NT2/D1 (cell line): ENCODE measurements around the gene PDZRN3.

Experiments
- DNase-seq: peaks from one replicate; pipeline ENCODE4 v3.0.0-alpha.2; 2011; ENCODE audit warnings: low read depth, low spot score
- H3K27me3 ChIP-seq: 2 replicates; pipeline ENCODE4 v1.6.0; 2011; ENCODE audit warnings: mild to moderate bottlenecking; ENCODE audit not compliant: insufficient read length, insufficient read depth
- H3K36me3 ChIP-seq: 2 replicates; pipeline ENCODE4 v1.6.1; 2011; ENCODE audit warnings: mild to moderate bottlenecking, low read length, mixed read lengths; ENCODE audit not compliant: insufficient read depth, insufficient read length
- H3K4me1 ChIP-seq: 2 replicates; pipeline ENCODE4 v1.5.1; 2011; ENCODE audit not compliant: insufficient read depth, insufficient read length
- H3K4me3 ChIP-seq: 2 replicates; pipeline ENCODE4 v1.5.1; 2011; ENCODE audit warnings: low read depth; ENCODE audit not compliant: insufficient read length
- H3K9ac ChIP-seq: 2 replicates; pipeline ENCODE4 v1.6.0; 2011; ENCODE audit warnings: low read depth; ENCODE audit not compliant: insufficient read length
- H3K9me3 ChIP-seq: 2 replicates; pipeline ENCODE4 v1.5.1; 2011; ENCODE audit warnings: mild to moderate bottlenecking, low read length; ENCODE audit not compliant: insufficient read depth
- SUZ12 ChIP-seq: IDR thresholded peaks from 2 replicates; pipeline ENCODE4 v1.6.1; 2011; ENCODE audit not compliant: insufficient read length, insufficient read depth; ENCODE audit errors: extremely low read depth
- YY1 ChIP-seq: IDR thresholded peaks from 2 replicates; pipeline ENCODE4 v1.6.1; 2011; ENCODE audit not compliant: insufficient read length, insufficient read depth
- ZNF274 ChIP-seq: IDR thresholded peaks from 2 replicates; pipeline ENCODE4 v1.6.1; 2011; ENCODE audit warnings: mild to moderate bottlenecking, low read depth, low read length

The PDZRN3 gene

GRCh38 chr3:73491287-73491662, 133.5 kb downstream of the PDZRN3 start:
- Histone ChIP-seq H3K9ac (no peak overlapping the region), H3K36me3 (no peaks in the 10 kb centered on the region), H3K4me3 (no peak overlapping the region), H3K9me3 (no peaks in the 10 kb centered on the region), H3K27me3 (no peaks in the 10 kb centered on the region), H3K4me1 (no peaks in the 10 kb centered on the region)
- TF ChIP-seq SUZ12: no peak
- TF ChIP-seq YY1: no peak
- no peak for TF ChIP-seq ZNF274
- no peak for DNase-seq

GRCh38 chr3:73490453-73491286, 134.1 kb downstream of the PDZRN3 start:
- TF ChIP-seq SUZ12 (no peak), ZNF274 (no peak), YY1 (no peak)
- H3K36me3 ChIP-seq: no peaks in the 10 kb centered on the region
- H3K4me1 ChIP-seq: peaks cover 3% of the 10 kb centered on the region
- H3K4me3 ChIP-seq: no peak overlapping the region
- no peak overlapping the region for H3K9ac ChIP-seq
- no peaks in the 10 kb centered on the region for H3K9me3 ChIP-seq
- peak; percentile 20 for DNase-seq
- H3K27me3 ChIP-seq: no peaks in the 10 kb centered on the region

GRCh38 chr3:73485877-73486330, 138.8 kb downstream of the PDZRN3 start:
- Histone ChIP-seq H3K4me1 (peaks cover 5% of the 10 kb centered on the region), H3K9ac (no peak overlapping the region), H3K4me3 (no peak overlapping the region), H3K36me3 (no peaks in the 10 kb centered on the region), H3K9me3 (no peaks in the 10 kb centered on the region), H3K27me3 (no peaks in the 10 kb centered on the region)
- no peak for DNase-seq
- TF ChIP-seq SUZ12: no peak
- no peak for TF ChIP-seq YY1
- TF ChIP-seq ZNF274: no peak

GRCh38 chr3:73484656-73485248, 140.0 kb downstream of the PDZRN3 start:
- Histone ChIP-seq H3K9me3 (no peaks in the 10 kb centered on the region), H3K36me3 (no peaks in the 10 kb centered on the region), H3K9ac (no peak overlapping the region), H3K4me1 (peaks cover 5% of the 10 kb centered on the region), H3K4me3 (no peak overlapping the region), H3K27me3 (no peaks in the 10 kb centered on the region)
- no peak for TF ChIP-seq YY1
- TF ChIP-seq SUZ12: no peak
- TF ChIP-seq ZNF274: no peak
- DNase-seq: peak; percentile 78

GRCh38 chr3:73481888-73482287, 142.9 kb downstream of the PDZRN3 start:
- H3K27me3 ChIP-seq: no peaks in the 10 kb centered on the region
- H3K36me3 ChIP-seq: no peaks in the 10 kb centered on the region
- no peak for DNase-seq
- H3K9ac ChIP-seq: no peak overlapping the region
- H3K4me1 ChIP-seq: peaks cover 5% of the 10 kb centered on the region
- TF ChIP-seq SUZ12: no peak
- no peak for TF ChIP-seq ZNF274
- TF ChIP-seq YY1: no peak
- peaks cover 13% of the 10 kb centered on the region for H3K9me3 ChIP-seq
- no peak overlapping the region for H3K4me3 ChIP-seq

GRCh38 chr3:73480187-73480672, 144.5 kb downstream of the PDZRN3 start:
- H3K9me3 ChIP-seq: peaks cover 21% of the 10 kb centered on the region
- no peak for DNase-seq
- no peak overlapping the region for H3K4me3 ChIP-seq
- H3K27me3 ChIP-seq: no peaks in the 10 kb centered on the region
- peaks cover 2% of the 10 kb centered on the region for H3K4me1 ChIP-seq
- H3K9ac ChIP-seq: no peak overlapping the region
- no peak for TF ChIP-seq SUZ12
- no peak for TF ChIP-seq ZNF274
- TF ChIP-seq YY1: no peak
- H3K36me3 ChIP-seq: no peaks in the 10 kb centered on the region

GRCh38 chr3:73479325-73479724, 145.4 kb downstream of the PDZRN3 start:
- Histone ChIP-seq H3K9me3 (peaks cover 21% of the 10 kb centered on the region), H3K4me3 (no peak overlapping the region), H3K27me3 (no peaks in the 10 kb centered on the region), H3K4me1 (peaks cover 2% of the 10 kb centered on the region), H3K36me3 (no peaks in the 10 kb centered on the region), H3K9ac (no peak overlapping the region)
- TF ChIP-seq YY1 (no peak), SUZ12 (no peak), ZNF274 (no peak)
- DNase-seq: no peak
